DND-41 (cell line): ENCODE data around the gene IGSF9B.

Experiments
- ATAC-seq: fragments of 200-7000 bp; cut with Tn5 transposase; 3 replicates; pipeline ENCODE4 v1.9.1; 2021; ENCODE audit warnings: low read depth; ENCODE audit not compliant: insufficient read depth
- DNase-seq: peaks from one replicate; pipeline ENCODE4 v3.0.0-alpha.2; 2020
- H2AFZ ChIP-seq: 2 replicates; pipeline ENCODE4 v1.6.0; 2012; ENCODE audit warnings: low read depth, low read length
- H3K27ac ChIP-seq: 2 replicates; pipeline ENCODE4 v1.5.1; 2012; ENCODE audit warnings: low read length, inconsistent platforms
- H3K27me3 ChIP-seq: fragments of 200-600 bp; sonication (generic); 2 replicates; pipeline ENCODE4 v1.6.0; 2012; ENCODE audit warnings: low read length, mild to moderate bottlenecking, inconsistent platforms; ENCODE audit not compliant: insufficient read depth, poor library complexity
- H3K36me3 ChIP-seq: 2 replicates; pipeline ENCODE4 v1.5.1; 2012; ENCODE audit warnings: low read length, inconsistent platforms; ENCODE audit not compliant: insufficient read depth
- H3K4me1 ChIP-seq: 2 replicates; pipeline ENCODE4 v1.5.1; 2012; ENCODE audit warnings: mild to moderate bottlenecking, low read length; ENCODE audit not compliant: insufficient read depth
- H3K4me2 ChIP-seq: 2 replicates; pipeline ENCODE4 v1.6.0; 2012; ENCODE audit warnings: mild to moderate bottlenecking, moderate library complexity, low read length, inconsistent platforms; ENCODE audit not compliant: insufficient read depth
- H3K4me3 ChIP-seq, 2 experiments: fragments of 200-600 bp in 1 of 2; shearing (Covaris generic) in 1 of 2; 2 replicates each; pipeline ENCODE4 v1.5.1; 2012 to 2016; ENCODE audit warnings: inconsistent platforms in 2 of 2, low read length in 2 of 2, mild to moderate bottlenecking in 2 of 2, low read depth in 1 of 2, moderate library complexity in 1 of 2
- H3K79me2 ChIP-seq: 2 replicates; pipeline ENCODE4 v1.6.0; 2012; ENCODE audit warnings: low read length, inconsistent platforms; ENCODE audit not compliant: insufficient read depth
- H3K9ac ChIP-seq: 2 replicates; pipeline ENCODE4 v1.6.0; 2012; ENCODE audit warnings: low read depth, mild to moderate bottlenecking, inconsistent platforms, low read length, moderate library complexity
- H3K9me3 ChIP-seq: 2 replicates; pipeline ENCODE4 v1.5.1; 2012; ENCODE audit warnings: low read length, moderate library complexity, mild to moderate bottlenecking, inconsistent platforms; ENCODE audit not compliant: insufficient read depth, severe bottlenecking
- H4K20me1 ChIP-seq: 2 replicates; pipeline ENCODE4 v1.6.0; 2012; ENCODE audit warnings: low read length; ENCODE audit not compliant: insufficient read depth
- CTCF ChIP-seq: IDR thresholded peaks from 2 replicates; pipeline ENCODE4 v1.5.1; 2012; ENCODE audit warnings: borderline replicate concordance, low read length, moderate library complexity, mild to moderate bottlenecking; ENCODE audit not compliant: poor library complexity, severe bottlenecking; ENCODE audit errors: extremely low read depth
- EZH2 ChIP-seq: IDR thresholded peaks from 3 replicates; pipeline ENCODE4 v1.6.1; 2012; ENCODE audit warnings: borderline replicate concordance, low read depth, mild to moderate bottlenecking, moderate library complexity, low read length, inconsistent platforms; ENCODE audit not compliant: severe bottlenecking

The IGSF9B gene

DNA sequence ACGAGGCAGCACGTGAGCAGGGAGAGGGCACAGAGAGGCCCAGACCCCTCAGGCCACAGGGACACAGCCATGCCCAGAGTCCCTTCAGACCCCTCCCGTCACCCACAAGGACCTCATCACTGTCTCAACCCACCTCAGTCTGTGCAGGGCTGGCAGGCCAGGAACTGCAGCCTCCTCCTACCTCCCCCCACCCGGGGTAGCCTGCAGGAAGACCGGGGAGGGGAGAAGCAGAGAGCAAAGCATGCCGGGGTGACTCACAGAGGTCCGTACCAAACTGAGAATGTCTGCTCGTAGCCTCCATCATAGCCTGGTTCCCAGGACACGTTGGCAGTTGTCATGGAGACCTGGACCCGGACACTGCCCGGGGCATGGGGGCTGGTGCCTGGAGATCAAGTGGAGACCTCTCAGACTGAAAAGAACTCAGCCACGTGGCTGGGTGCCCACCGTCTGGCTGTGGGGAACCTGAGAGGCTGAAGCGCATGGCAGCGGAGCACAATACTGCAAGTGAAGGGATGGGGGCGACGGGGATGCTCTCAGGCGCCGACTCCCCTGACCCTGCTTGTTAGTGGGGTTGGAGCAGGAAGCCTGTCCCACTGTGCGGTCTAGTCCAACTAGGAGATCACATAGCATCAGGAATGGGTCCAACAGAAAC lies 27.2 kb downstream of the IGSF9B start:
- Histone ChIP-seq H3K4me1 (peaks cover 30% of the 10 kb centered on the region), H3K79me2 (no peaks in the 10 kb centered on the region), H3K36me3 (peaks cover 60% of the 10 kb centered on the region), H3K4me3 (no peak overlapping the region), H2AFZ (no peak overlapping the region), H3K27ac (peak overlapping the region; percentile 71), H3K27me3 (no peaks in the 10 kb centered on the region), H4K20me1 (peaks cover 13% of the 10 kb centered on the region; the same call in 1 of the 2 replicates), H3K9me3 (no peaks in the 10 kb centered on the region), H3K4me2 (no peak overlapping the region), H3K9ac (peak overlapping the region; percentile 28; the same call in 1 of the 2 replicates)
- ATAC-seq (no peak), DNase-seq (no peak)
- TF ChIP-seq EZH2: no peak
- TF ChIP-seq CTCF: no peak

- Histone ChIP-seq H3K9ac (peak overlapping the region; percentile 28; the same call in 1 of the 2 replicates), H3K79me2 (no peaks in the 10 kb centered on the region), H4K20me1 (peaks cover 13% of the 10 kb centered on the region; the same call in 1 of the 2 replicates), H3K4me2 (no peak overlapping the region), H3K27ac (peak overlapping the region; percentile 71), H3K4me3 (no peak overlapping the region), H3K36me3 (peaks cover 62% of the 10 kb centered on the region), H3K9me3 (no peaks in the 10 kb centered on the region), H3K4me1 (peaks cover 30% of the 10 kb centered on the region), H2AFZ (no peak overlapping the region), H3K27me3 (no peaks in the 10 kb centered on the region)
- ATAC-seq (peak; percentile 74), DNase-seq (peak; percentile 58)
- no peak for TF ChIP-seq CTCF
- TF ChIP-seq EZH2: no peak
Measured at GRCh38 chr11:133928628-133929059, 28.1 kb downstream of the IGSF9B start.

DNA sequence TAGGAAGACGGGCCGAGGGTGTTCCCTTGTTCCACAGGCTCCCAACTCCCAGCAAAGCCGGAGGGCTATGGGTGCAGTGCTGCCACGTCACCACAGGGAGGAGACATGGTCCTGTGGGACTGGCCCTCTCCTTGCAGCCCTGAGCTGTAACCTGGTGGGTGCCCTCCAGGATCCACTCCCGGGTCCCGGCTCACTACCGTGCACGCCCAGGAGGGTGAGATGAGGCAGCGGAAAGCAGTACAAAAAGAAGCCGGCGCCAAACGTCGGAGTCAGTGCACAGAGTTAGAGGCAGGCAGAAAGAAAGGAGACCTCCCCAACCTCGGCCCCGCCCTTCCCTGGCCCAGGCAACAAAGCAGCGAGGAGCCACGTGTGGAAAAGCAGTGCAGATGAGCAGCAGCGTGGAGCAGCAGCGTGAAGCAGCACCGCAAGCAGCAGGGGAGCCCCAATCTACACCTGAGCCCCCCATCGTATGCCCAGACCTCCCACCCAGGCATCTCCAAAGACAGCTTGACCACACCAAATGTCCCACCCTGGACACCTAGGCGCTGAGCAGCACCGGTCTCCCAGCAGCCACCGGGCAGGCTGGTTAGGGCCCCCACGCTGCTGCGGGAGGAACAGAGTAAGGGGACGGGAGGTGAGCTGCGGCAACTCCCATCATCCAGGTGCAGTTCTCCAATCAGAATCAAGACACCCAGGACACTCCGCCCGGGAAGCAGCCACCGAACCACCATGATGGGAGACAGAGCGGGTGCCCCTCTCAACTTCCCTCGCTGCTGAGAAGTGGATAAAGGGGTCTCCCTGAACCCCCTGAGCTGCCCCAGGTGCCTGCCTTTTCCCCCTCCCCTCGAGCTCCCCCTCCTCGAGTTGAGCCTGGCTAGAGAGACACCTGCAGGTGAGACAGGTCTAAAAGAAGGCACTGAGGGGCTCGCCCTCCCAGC lies 28.8 kb downstream of the IGSF9B start:
- H4K20me1 ChIP-seq: peaks cover 10% of the 10 kb centered on the region; the same call in 1 of the 2 replicates
- H3K9me3 ChIP-seq: no peaks in the 10 kb centered on the region
- DNase-seq (peak; percentile 65), ATAC-seq (peak; percentile 84)
- no peaks in the 10 kb centered on the region for H3K79me2 ChIP-seq
- no peak overlapping the region for H3K4me2 ChIP-seq
- H3K4me3 ChIP-seq: no peak overlapping the region
- no peak overlapping the region for H3K9ac ChIP-seq
- H3K27me3 ChIP-seq: no peaks in the 10 kb centered on the region
- peaks cover 64% of the 10 kb centered on the region for H3K36me3 ChIP-seq
- H3K27ac ChIP-seq: peak overlapping the region; percentile 26; the same call in 1 of the 2 replicates
- H2AFZ ChIP-seq: no peak overlapping the region
- TF ChIP-seq CTCF (peak; percentile 91), EZH2 (no peak)
- H3K4me1 ChIP-seq: peaks cover 30% of the 10 kb centered on the region
